ENCODE data around the gene GOLGA7B.
A peak's percentile ranks its signal among the peaks of the same experiment; 100 is the strongest.

GOLGA7B gene

DNA sequence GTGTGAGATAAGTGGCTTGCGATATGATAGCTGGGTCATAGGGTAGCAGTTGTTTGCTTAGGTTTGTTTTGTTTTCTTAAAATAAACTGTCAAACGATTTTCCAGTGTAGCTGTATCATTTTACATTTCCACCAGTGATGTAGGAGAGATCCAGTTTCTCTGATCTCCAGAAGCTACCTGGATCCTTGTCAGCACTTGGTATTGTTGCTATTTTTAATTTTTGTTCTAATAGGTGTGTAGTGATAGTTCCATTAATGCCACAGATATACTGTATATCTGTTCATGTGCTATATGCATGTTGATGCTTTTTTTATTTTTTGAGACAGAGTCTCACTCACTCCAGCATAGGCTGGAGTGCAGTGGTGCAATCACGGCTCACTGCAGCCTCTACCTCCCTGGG, 44.4 kb downstream of the GOLGA7B start:
- no peak for DNase-seq (ENCODE audit: low read depth in 2 of 2)

DNA sequence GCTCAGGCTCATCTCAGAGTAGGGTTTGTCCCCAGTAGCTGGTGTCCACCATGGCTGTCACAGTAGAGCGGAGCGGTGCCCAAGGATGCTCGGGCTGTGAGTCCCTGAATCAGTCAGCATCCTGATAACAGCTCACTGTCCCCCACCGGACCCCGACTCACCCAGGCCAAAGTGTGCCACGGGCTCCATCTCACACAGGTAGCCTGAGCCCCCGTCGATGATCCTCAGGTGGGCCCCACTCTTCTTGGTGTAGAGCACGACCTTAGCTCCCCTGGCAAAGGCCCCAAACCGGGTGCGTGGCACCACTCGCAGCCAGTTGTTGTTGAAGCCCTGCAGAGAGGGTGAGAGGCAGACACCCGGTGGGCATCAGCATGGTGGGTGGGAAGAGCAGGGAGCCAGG, 45.4 kb downstream of the GOLGA7B start:
- no peak for DNase-seq (ENCODE audit: low read depth in 2 of 2)

GRCh38 chr10:97895915-97896314, 46.3 kb downstream of the GOLGA7B start:
- no peak for DNase-seq (ENCODE audit: low read depth in 2 of 2)

- DNase-seq (ENCODE audit: low read depth in 2 of 2), result no peak
Measured at GRCh38 chr10:97896756-97897358, 47.2 kb downstream of the GOLGA7B start.

DNA sequence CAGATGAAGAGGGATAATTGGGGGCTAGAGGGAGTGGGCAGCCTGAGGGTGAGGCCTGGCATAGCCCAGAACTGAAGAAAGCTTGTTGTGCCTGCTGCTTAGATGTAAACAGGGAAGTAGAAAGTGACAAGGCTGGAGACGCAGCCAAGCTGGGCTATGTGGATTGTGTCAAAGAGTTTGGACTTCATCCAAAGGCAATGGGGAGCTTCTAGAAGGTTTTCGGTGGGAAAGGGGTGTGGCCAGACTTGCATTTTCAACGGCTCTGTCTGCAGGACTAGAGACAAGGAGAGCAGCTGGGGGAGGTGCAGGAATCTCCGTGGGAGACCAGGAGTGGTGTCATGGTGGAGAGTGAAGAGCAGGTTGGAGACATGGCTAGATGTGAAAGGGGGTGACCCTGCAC, 48.8 kb downstream of the GOLGA7B start:
- no peak for DNase-seq (ENCODE audit: low read depth in 2 of 2)

GRCh38 chr10:97901381-97901780, 51.7 kb downstream of the GOLGA7B start:
- DNase-seq (ENCODE audit: low read depth in 2 of 2), result no peak

DNA sequence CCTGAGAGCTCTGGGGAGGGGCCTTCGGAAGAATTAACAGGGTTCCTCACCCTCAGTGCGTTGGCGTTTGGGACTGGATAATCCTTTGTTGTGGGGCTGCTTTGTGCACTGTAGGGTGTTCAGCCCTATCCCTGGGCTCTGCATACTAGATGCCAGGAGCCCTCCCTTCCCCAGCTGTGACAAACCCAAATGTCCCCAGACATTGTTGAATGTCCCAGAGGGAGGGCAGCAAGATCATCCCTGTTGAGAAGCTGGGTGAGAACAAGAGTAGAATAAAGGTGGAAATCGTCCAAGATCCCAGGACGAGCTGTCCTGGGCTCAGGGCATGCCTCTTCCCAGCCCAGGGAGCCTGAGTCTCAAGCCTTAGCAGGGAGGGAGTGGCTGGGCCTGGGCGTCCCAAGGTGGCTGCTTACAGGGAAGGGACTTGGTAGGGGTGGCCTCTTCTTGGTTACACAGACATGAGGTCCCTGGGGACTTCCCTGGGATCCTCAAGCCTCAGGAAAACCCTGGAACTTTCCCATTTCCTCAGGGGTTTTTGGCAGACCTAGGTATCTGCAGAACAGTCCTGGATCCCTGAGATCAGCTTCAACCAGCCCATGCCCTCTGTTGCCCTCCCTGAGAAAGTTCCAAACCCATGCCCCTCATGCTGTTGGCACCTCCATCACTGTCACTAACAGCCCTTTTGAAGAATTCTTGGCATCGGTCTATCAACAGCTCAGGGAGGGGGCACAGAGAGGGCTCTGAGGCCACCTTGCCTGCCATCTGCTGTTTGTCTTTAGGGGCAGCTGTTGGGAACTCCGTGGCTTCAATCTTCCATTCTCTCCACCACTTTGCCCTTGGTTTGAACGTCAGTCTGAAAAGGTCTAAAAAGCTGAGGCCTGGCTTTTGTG, 53.7 kb downstream of the GOLGA7B start:
- no peak for DNase-seq (ENCODE audit: low read depth in 2 of 2)

DNA sequence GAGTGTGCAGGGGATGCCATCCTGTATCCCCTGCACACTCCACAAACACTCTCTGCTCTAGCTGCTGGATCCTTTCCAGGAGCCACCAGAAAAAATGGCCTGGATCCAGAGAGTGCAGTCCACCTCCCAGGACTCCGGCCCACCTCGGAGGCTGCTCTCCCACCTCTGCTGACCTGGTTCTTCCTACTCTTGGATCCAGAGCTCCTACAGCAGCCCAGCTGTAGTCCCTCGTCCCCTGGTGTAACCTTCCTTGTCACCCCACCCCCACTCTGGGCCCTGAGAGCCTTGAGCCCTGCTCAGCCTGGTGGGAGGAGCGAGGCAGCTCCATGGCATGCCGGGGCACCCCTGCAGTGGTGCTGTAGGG, 54.4 kb downstream of the GOLGA7B start:
- DNase-seq (ENCODE audit: low read depth in 2 of 2), result no peak

- DNase-seq (ENCODE audit: low read depth in 2 of 2), result no peak
Measured at GRCh38 chr10:97904576-97904975, 54.9 kb downstream of the GOLGA7B start.

DNA sequence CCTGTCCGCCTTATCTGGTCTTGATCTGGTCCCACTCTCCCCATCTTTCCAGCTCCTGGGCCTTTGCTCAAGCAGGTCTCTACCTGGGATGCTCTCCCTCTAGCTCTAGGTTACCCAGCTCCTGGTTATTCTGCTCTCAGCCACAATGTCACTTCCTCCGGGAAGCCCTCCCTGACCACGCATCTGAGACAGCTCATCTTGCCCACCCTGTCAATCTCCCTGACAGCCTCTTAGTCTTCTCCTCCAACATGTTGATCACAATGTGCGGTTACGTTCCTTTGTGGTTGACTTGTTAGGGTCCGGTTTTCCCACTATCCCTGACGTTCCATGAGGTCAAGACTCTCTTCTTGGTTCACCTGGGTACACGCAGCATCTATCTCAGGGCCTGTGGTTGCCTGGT, 55.6 kb downstream of the GOLGA7B start:
- no peak for DNase-seq (ENCODE audit: low read depth in 2 of 2)

GRCh38 chr10:97907211-97907610, 57.6 kb downstream of the GOLGA7B start:
- DNase-seq (ENCODE audit: low read depth in 2 of 2), result no peak

- DNase-seq (ENCODE audit: low read depth in 2 of 2), result no peak
Measured at GRCh38 chr10:97907830-97908229, 58.2 kb downstream of the GOLGA7B start.

DNA sequence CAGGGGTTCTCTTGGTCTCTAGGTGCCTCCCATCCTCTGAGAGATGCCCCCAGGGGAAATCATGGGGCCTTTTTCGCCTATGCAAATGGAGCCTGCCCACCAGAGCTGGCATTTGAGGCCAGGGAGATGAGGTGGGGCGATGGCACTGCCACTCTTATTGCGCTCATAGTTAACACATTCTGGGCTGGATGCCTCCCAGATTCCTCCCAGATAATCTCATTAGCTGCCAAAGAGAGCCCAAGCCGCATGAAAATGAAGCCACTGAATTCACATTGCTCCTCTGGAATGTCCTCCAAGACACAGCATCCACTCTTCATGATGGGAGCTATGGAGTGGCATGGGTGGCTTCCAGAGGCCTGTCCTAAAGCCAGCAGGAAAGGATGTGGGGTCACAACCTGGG, 61.0 kb downstream of the GOLGA7B start:
- DNase-seq (ENCODE audit: low read depth in 2 of 2), result no peak

- no peak for DNase-seq (ENCODE audit: low read depth in 2 of 2)
Measured at GRCh38 chr10:97911217-97911616, 61.6 kb downstream of the GOLGA7B start.

DNA sequence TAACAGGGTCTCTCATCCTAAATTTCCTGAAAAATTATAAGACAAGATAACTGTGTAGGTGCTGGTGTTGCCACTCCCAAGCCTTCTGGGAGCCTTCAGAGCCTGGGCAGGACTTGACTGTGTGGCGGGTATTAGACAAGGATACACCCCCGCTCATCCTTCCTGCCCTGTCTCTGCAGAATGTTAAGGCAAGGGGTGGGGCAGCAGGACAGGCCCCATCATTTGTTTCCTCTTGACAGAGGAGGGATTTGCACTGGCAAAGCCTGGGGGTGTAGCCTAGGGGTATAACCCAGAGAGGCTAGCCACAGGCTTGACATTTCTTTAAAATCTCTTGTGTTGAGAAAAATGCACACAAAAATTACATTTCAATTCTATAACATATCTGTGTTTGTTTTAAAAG, 63.5 kb downstream of the GOLGA7B start:
- DNase-seq (ENCODE audit: low read depth in 2 of 2), result no peak

DNA sequence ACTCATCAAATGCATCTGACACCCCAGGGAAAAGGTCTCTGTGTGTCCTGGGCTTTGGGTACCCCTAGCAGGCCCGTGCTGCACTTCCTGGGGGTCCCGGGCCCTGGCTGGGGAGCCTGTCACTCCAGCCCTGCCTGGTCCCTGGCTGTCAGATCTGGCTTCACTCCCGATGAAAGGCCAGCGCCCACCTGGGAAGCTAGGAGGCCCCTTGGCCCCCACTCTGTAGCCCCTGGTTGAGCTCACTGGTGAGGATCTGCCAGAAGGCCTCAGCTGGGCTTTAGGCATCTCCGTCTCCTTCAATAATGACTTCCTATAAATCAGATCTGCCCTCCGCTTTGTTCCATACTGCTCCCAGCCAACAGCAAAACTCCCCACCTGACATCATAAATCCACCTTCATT, 64.0 kb downstream of the GOLGA7B start:
- DNase-seq (ENCODE audit: low read depth in 2 of 2), result no peak

GRCh38 chr10:97914171-97914836, 64.7 kb downstream of the GOLGA7B start:
- no peak for DNase-seq (ENCODE audit: low read depth in 2 of 2)

- peak; percentile 64 to 74 for DNase-seq (ENCODE audit: low read depth in 2 of 2)
Measured at GRCh38 chr10:97914837-97915211, 65.2 kb downstream of the GOLGA7B start.

DNA sequence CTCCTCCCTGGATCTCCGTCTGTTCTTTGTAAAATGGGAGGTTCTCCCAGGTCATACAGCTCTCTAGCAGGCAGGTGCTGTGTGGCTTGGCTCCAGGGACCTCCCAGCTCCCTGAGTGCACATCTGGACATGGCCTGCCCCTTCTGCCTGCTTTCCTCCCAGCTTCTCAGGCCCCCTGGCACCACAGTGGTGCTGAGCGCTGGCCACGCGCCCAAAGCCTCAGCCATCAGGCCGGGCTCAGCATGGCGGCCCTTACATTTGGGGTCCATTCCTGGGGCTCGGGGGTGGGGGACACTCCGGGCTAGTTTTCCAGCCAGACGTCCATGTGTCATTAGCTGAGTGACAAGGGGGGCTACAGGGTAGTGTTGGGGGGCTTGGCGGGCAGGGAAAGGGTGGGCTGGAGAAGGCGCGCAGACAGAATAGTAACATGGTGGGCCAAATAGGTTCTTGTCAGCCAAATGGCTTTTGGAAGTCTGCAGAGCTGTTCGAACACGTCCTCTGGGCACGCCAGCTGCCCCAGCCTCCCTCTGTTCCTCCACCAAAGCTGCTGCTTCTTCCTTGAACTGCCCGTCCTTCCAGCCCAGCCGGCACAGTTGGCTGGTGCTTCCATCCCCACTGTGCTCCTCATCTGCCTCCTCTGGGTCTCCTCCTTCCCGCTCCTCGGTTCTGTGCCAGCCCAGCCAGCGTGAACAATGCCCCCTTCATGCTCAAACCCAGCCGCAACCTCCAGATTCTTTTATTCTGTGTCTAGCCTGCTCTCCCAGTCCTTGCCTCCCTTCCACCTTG, 65.9 kb downstream of the GOLGA7B start:
- DNase-seq (ENCODE audit: low read depth in 2 of 2), result no peak

DNA sequence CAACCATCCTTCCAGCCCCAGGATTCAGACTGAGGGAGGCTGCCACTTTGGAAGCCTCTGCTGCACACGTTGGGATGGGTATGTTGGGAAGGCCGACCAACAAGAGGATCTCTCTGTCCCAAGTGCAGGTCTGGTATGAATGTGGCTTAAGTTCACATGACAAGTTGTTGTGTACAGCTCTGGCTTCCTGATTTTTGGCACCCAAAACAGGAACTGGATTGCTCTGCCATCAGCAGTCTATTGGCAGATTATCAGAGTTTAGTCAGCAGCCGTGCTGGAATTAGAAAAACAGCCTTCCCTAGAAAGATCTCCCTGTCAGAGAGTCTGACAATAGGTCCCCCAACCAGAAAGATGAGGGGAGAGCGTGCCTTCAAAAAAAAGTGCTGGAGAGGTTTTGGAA, 66.9 kb downstream of the GOLGA7B start:
- DNase-seq (ENCODE audit: low read depth in 2 of 2), result no peak

- DNase-seq (ENCODE audit: low read depth in 2 of 2), result no peak
Measured at GRCh38 chr10:97919012-97919411, 69.4 kb downstream of the GOLGA7B start.

- DNase-seq (ENCODE audit: low read depth in 2 of 2), result no peak
Measured at GRCh38 chr10:97920865-97921264, 71.2 kb downstream of the GOLGA7B start.

Data from stimulated activated CD4-positive, alpha-beta T cell treated with anti-CD3 and anti-CD28 coated beads, Interleukin-15, amount 100 ng/mL, for 48 hours (primary cell).